GM23338 (cell line): ENCODE measurements around the gene ACYP1. TPM values are rescaled to one million over a fixed set of nuclear protein-coding genes. Genes with fewer than 3 reads are reported as not detected.

Experiments
- ATAC-seq: fragments of 200-7000 bp; cut with Tn5 transposase; 3 replicates; pipeline ENCODE4 v1.9.1; 2020
- DNase-seq: peaks from one replicate; pipeline ENCODE4 v3.0.0-alpha.2; 2015; ENCODE audit warnings: low spot score
- H2AFZ ChIP-seq: fragments of 200-600 bp; sonication (generic); 2 replicates; pipeline ENCODE4 v1.8.0; 2016; ENCODE audit warnings: antibody characterized with exemption, mild to moderate bottlenecking, moderate library complexity
- H3F3A ChIP-seq: fragments of 200-600 bp; sonication (generic); replicated peaks from 2 replicates; pipeline ENCODE4 v1.8.0; 2017; ENCODE audit warnings: antibody characterized with exemption, mixed run types, low read depth
- H3K27ac ChIP-seq: fragments of 200-600 bp; sonication (generic); 2 replicates; pipeline ENCODE4 v1.6.1; 2016; ENCODE audit warnings: low read depth
- H3K27me3 ChIP-seq: fragments of 200-600 bp; sonication (generic); 2 replicates; pipeline ENCODE4 v1.8.0; 2016; ENCODE audit warnings: mild to moderate bottlenecking, mixed run types, moderate library complexity; ENCODE audit not compliant: insufficient read depth
- H3K36me3 ChIP-seq: fragments of 200-600 bp; sonication (generic); 2 replicates; pipeline ENCODE4 v1.8.0; 2016; ENCODE audit warnings: mild to moderate bottlenecking; ENCODE audit not compliant: insufficient read depth
- H3K4me1 ChIP-seq: fragments of 200-600 bp; sonication (generic); 2 replicates; pipeline ENCODE4 v1.8.0; 2016; ENCODE audit warnings: mild to moderate bottlenecking, moderate library complexity; ENCODE audit not compliant: insufficient read depth
- H3K4me2 ChIP-seq: fragments of 200-600 bp; sonication (generic); 2 replicates; pipeline ENCODE4 v1.7.1; 2017; ENCODE audit warnings: mixed run types
- H3K4me3 ChIP-seq: fragments of 200-600 bp; sonication (generic); 2 replicates; pipeline ENCODE4 v1.6.1; 2016; ENCODE audit warnings: mixed run types
- H3K79me2 ChIP-seq: fragments of 200-600 bp; sonication (generic); replicated peaks from 2 replicates; pipeline ENCODE4 v1.8.0; 2017; ENCODE audit warnings: mild to moderate bottlenecking; ENCODE audit not compliant: insufficient read depth
- H3K9me2 ChIP-seq: fragments of 200-600 bp; sonication (generic); 2 replicates; pipeline ENCODE4 v1.8.0; 2017; ENCODE audit not compliant: insufficient read depth
- H4K20me1 ChIP-seq: fragments of 200-600 bp; sonication (generic); replicated peaks from 2 replicates; pipeline ENCODE4 v1.8.0; 2017; ENCODE audit warnings: mild to moderate bottlenecking; ENCODE audit not compliant: insufficient read depth
- H3K27ac Mint-ChIP-seq: 2 replicates; pipeline ENCODE4 v1.8.0; 2020; ENCODE audit warnings: inconsistent platforms, mild to moderate bottlenecking, moderate library complexity, mixed read lengths
- H3K27me3 Mint-ChIP-seq: 3 replicates; pipeline ENCODE4 v1.8.0; 2022; ENCODE audit warnings: low read depth, mild to moderate bottlenecking, moderate library complexity, mixed read lengths, inconsistent platforms; ENCODE audit not compliant: insufficient read depth, poor library complexity
- H3K36me3 Mint-ChIP-seq: 3 replicates; pipeline ENCODE4 v1.8.0; 2021; ENCODE audit warnings: low read depth, mild to moderate bottlenecking, inconsistent platforms, moderate library complexity, mixed read lengths
- H3K4me1 Mint-ChIP-seq: 3 replicates; pipeline ENCODE4 v1.8.0; 2020; ENCODE audit warnings: mild to moderate bottlenecking, inconsistent platforms, mixed read lengths
- H3K4me3 Mint-ChIP-seq: 3 replicates; pipeline ENCODE4 v1.8.0; 2021; ENCODE audit warnings: moderate library complexity, mild to moderate bottlenecking, inconsistent platforms, mixed read lengths
- H3K9me3 Mint-ChIP-seq: 3 replicates; pipeline ENCODE4 v1.8.0; 2020; ENCODE audit warnings: moderate library complexity, mild to moderate bottlenecking, inconsistent platforms, mixed read lengths
- CTCF ChIP-seq, 2 experiments: fragments of 200-600 bp in 1 of 2; sonication (generic) in 1 of 2; conservative IDR thresholded peaks; 2 replicates each; pipeline versions ENCODE4 v1.5.1 to v1.6.1; 2016 to 2017; ENCODE audit warnings: antibody characterized with exemption in 2 of 2, low read depth in 2 of 2, mild to moderate bottlenecking in 2 of 2, moderate library complexity in 1 of 2
- EZH2 ChIP-seq: fragments of 200-600 bp; sonication (generic); IDR thresholded peaks from one replicate; pipeline ENCODE4 v1.8.0; 2017; ENCODE audit warnings: antibody characterized with exemption, mild to moderate bottlenecking, low read depth; ENCODE audit not compliant: unreplicated experiment
- POLR2AphosphoS5 ChIP-seq: IDR thresholded peaks from 2 replicates; pipeline ENCODE4 v1.6.1; 2016; ENCODE audit warnings: antibody characterized with exemption, low read depth
- REST ChIP-seq: IDR thresholded peaks from one replicate; pipeline ENCODE4 v1.6.1; 2018; ENCODE audit warnings: antibody characterized with exemption; ENCODE audit not compliant: unreplicated experiment
- STAT1 ChIP-seq: IDR thresholded peaks from one replicate; pipeline ENCODE4 v1.6.1; 2016; ENCODE audit warnings: antibody characterized with exemption; ENCODE audit not compliant: unreplicated experiment
- polyA plus RNA-seq: library from polyadenylated mRNA; unstranded; fragments of >200 nt; fragmentation: Nextera tagmentation; extraction: Ambion mirVana; gene quantifications from 2 replicates; pipeline ENCODE4 v1.2.1, GENCODE V29; 2016
- total RNA-seq: library from RNA; depleted of rRNA; stranded (reverse); fragments of >200 nt; shearing (Covaris generic); gene quantifications from 2 replicates; pipeline ENCODE4 v1.2.3, GENCODE V29; 2014

ACYP1 gene
- total and polyA plus RNA-seq, 2 experiments from 2014 or later, result 18.4 to 104 TPM

- DNase-seq (peak; percentile 97), ATAC-seq (peak; percentile 97)
- Mint-ChIP-seq H3K27ac (peak within 1 kb of the TSS; percentile 87), H3K36me3 (no peaks in the 10 kb centered on the region), H3K27me3 (peaks cover 3% of the 10 kb centered on the region), H3K4me3 (peak within 1 kb of the TSS; percentile 82), H3K9me3 (no peaks in the 10 kb centered on the region; the same call in 1 of the 3 replicates), H3K4me1 (no peaks in the 10 kb centered on the region; the same call in 2 of the 3 replicates)
- peak within 1 kb of the TSS; percentile 65 for H3K4me3 ChIP-seq
- H3K9me2 ChIP-seq, result no peaks in the 10 kb centered on the region
- H3K4me2 ChIP-seq, result peak within 1 kb of the TSS; percentile 81
- peak within 1 kb of the TSS; percentile 71 for H3K27ac ChIP-seq
- no peaks in the 10 kb centered on the region for H3K4me1 ChIP-seq
- H3K27me3 ChIP-seq, result no peaks in the 10 kb centered on the region
- H2AFZ ChIP-seq, result no peak within 1 kb of the TSS
- no peaks in the 10 kb centered on the region for H3F3A ChIP-seq
- H3K79me2 ChIP-seq, result peaks cover 3% of the 10 kb centered on the region; the same call in 1 of the 2 replicates
- no peaks in the 10 kb centered on the region; the same call in 1 of the 2 replicates for H4K20me1 ChIP-seq
- TF ChIP-seq POLR2AphosphoS5 (peak; percentile 92), EZH2 (no peak)
- no peaks in the 10 kb centered on the region for H3K36me3 ChIP-seq
These were observed 12.8 kb downstream of the ACYP1 start, which contains the start of gene MLH3 for GRCh38 chr14:75050852-75051555. TSS of gene MLH3 (minus strand) at chr14:75051467. CDS start at chr14:75049655, 1,812 bp downstream.

GRCh38 chr14:75049731-75050201, 14.1 kb downstream of the ACYP1 start:
- no peaks in the 10 kb centered on the region for H3K27me3 ChIP-seq
- Mint-ChIP-seq H3K4me1 (no peaks in the 10 kb centered on the region; the same call in 2 of the 3 replicates), H3K4me3 (peak overlapping the region; percentile 82; the same call in 2 of the 3 replicates), H3K9me3 (no peaks in the 10 kb centered on the region; the same call in 1 of the 3 replicates), H3K27ac (no peak overlapping the region), H3K36me3 (no peaks in the 10 kb centered on the region), H3K27me3 (peaks cover 3% of the 10 kb centered on the region)
- no peak for TF ChIP-seq REST
- no peak for TF ChIP-seq POLR2AphosphoS5
- no peak for TF ChIP-seq STAT1
- H3F3A ChIP-seq, result no peaks in the 10 kb centered on the region
- DNase-seq (no peak), ATAC-seq (no peak)
- H2AFZ ChIP-seq, result no peak overlapping the region
- no peaks in the 10 kb centered on the region; the same call in 1 of the 2 replicates for H4K20me1 ChIP-seq
- no peaks in the 10 kb centered on the region for H3K36me3 ChIP-seq
- no peak overlapping the region for H3K4me3 ChIP-seq
- no peaks in the 10 kb centered on the region for H3K9me2 ChIP-seq
- H3K4me1 ChIP-seq, result no peaks in the 10 kb centered on the region
- H3K79me2 ChIP-seq, result 0 out of 2 replicates have a peak, but pooled peaks cover 6% of the 10 kb centered on the region
- H3K27ac ChIP-seq, result no peak overlapping the region
- H3K4me2 ChIP-seq, result no peak overlapping the region

- Histone ChIP-seq H3K36me3 (no peaks in the 10 kb centered on the region), H3K4me3 (no peak overlapping the region), H3F3A (no peaks in the 10 kb centered on the region), H3K4me2 (no peak overlapping the region), H3K9me2 (no peaks in the 10 kb centered on the region), H3K79me2 (0 out of 2 replicates have a peak, but pooled peaks cover 6% of the 10 kb centered on the region), H4K20me1 (0 out of 2 replicates have a peak, but pooled peaks cover 2% of the 10 kb centered on the region), H3K4me1 (no peaks in the 10 kb centered on the region), H3K27ac (no peak overlapping the region), H2AFZ (no peak overlapping the region), H3K27me3 (no peaks in the 10 kb centered on the region)
- no peak for ATAC-seq
- no peaks in the 10 kb centered on the region; the same call in 2 of the 3 replicates for H3K4me1 Mint-ChIP-seq
- H3K36me3 Mint-ChIP-seq, result no peaks in the 10 kb centered on the region
- H3K27ac Mint-ChIP-seq, result no peak overlapping the region
- H3K27me3 Mint-ChIP-seq, result peaks cover 3% of the 10 kb centered on the region
- no peak for DNase-seq
- no peak overlapping the region for H3K4me3 Mint-ChIP-seq
- H3K9me3 Mint-ChIP-seq, result no peaks in the 10 kb centered on the region; the same call in 1 of the 3 replicates
- TF ChIP-seq EZH2 (no peak), CTCF (conservative IDR thresholded peaks at IDR 0.05; ENCODE audit: low read depth in 2 of 2) (no peak), STAT1 (no peak)
These were observed 14.7 kb downstream of the ACYP1 start for GRCh38 chr14:75049136-75049535.
